Activated T-cell treated with anti-CD3 and anti-CD28 coated beads, Interleukin-2, amount 50 U/mL, for 24 hours (primary cell): ENCODE measurements around the gene ZNF555.
"Not testable (repeated sequence)": the region's sequence is repeated elsewhere in the genome, so short reads cannot be mapped to it uniquely, and the experiment has no call there.

Experiments used
- DNase-seq: peaks from one replicate; pipeline ENCODE4 v3.0.0-alpha.2; 2020
- H3K27ac Mint-ChIP-seq: 2 replicates; pipeline ENCODE4 v1.8.0; 2020; ENCODE audit warnings: mild to moderate bottlenecking, mixed read lengths
- H3K27me3 Mint-ChIP-seq: 2 replicates; pipeline ENCODE4 v1.8.0; 2020; ENCODE audit warnings: mixed read lengths
- H3K36me3 Mint-ChIP-seq: 2 replicates; pipeline ENCODE4 v1.8.0; 2020; ENCODE audit warnings: low read depth, mixed read lengths
- H3K4me1 Mint-ChIP-seq: 2 replicates; pipeline ENCODE4 v1.8.0; 2020; ENCODE audit warnings: low read depth, mixed read lengths
- H3K4me3 Mint-ChIP-seq: 2 replicates; pipeline ENCODE4 v1.8.0; 2020; ENCODE audit warnings: mild to moderate bottlenecking, moderate library complexity, mixed read lengths
- H3K9me3 Mint-ChIP-seq: 2 replicates; pipeline ENCODE4 v1.8.0; 2020; ENCODE audit warnings: mixed read lengths

Gene ZNF555

GRCh38 chr19:2812414-2813234 is 28.7 kb upstream of the ZNF555 start:
- H3K4me3 Mint-ChIP-seq = no peak overlapping the region
- no peaks in the 10 kb centered on the region for H3K27me3 Mint-ChIP-seq
- H3K27ac Mint-ChIP-seq = no peak overlapping the region
- no peak for DNase-seq
- peaks cover 5% of the 10 kb centered on the region for H3K4me1 Mint-ChIP-seq
- H3K9me3 Mint-ChIP-seq = no peaks in the 10 kb centered on the region
- H3K36me3 Mint-ChIP-seq = peaks cover 55% of the 10 kb centered on the region

GRCh38 chr19:2813235-2814160 is 27.8 kb upstream of the ZNF555 start:
- Mint-ChIP-seq H3K36me3 (peaks cover 49% of the 10 kb centered on the region), H3K27me3 (no peaks in the 10 kb centered on the region), H3K4me3 (no peak overlapping the region), H3K9me3 (no peaks in the 10 kb centered on the region), H3K4me1 (peaks cover 5% of the 10 kb centered on the region), H3K27ac (no peak overlapping the region)
- DNase-seq = no peak

DNA sequence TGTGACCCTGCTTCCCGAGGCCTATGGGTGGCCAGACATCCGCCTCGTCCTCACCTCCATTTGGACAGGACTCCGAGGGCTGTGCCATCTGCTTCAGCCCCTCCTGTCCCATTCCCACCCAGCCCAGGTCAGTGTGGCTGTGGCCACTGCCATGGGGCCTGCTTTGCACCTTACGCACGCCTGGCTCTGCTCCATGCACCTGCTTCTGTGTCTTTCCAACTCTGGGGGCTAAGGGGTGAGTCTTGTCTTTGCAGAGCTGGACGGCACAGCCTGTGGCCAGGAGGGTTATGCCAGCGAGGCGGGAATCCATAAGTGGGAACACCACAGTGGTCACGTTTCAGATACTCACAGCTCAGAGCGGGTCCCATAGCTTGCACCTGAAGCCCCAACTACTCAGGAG is 26.8 kb upstream of the ZNF555 start:
- DNase-seq = no peak
- no peaks in the 10 kb centered on the region for H3K27me3 Mint-ChIP-seq
- peaks cover 5% of the 10 kb centered on the region for H3K4me1 Mint-ChIP-seq
- H3K9me3 Mint-ChIP-seq = no peaks in the 10 kb centered on the region
- H3K36me3 Mint-ChIP-seq = peaks cover 40% of the 10 kb centered on the region
- H3K4me3 Mint-ChIP-seq = no peak overlapping the region
- H3K27ac Mint-ChIP-seq = no peak overlapping the region

- Mint-ChIP-seq H3K27me3 (no peaks in the 10 kb centered on the region), H3K27ac (no peak overlapping the region), H3K9me3 (no peaks in the 10 kb centered on the region), H3K4me1 (peaks cover 6% of the 10 kb centered on the region), H3K36me3 (peaks cover 32% of the 10 kb centered on the region), H3K4me3 (no peak overlapping the region)
- DNase-seq = no peak
Measured at GRCh38 chr19:2815191-2815614, 26.1 kb upstream of the ZNF555 start.

GRCh38 chr19:2815923-2816322 is 25.4 kb upstream of the ZNF555 start:
- DNase-seq = no peak
- Mint-ChIP-seq H3K4me1 (peaks cover 9% of the 10 kb centered on the region), H3K36me3 (peaks cover 29% of the 10 kb centered on the region), H3K4me3 (no peak overlapping the region), H3K27ac (no peak overlapping the region), H3K27me3 (no peaks in the 10 kb centered on the region), H3K9me3 (no peaks in the 10 kb centered on the region)

DNA sequence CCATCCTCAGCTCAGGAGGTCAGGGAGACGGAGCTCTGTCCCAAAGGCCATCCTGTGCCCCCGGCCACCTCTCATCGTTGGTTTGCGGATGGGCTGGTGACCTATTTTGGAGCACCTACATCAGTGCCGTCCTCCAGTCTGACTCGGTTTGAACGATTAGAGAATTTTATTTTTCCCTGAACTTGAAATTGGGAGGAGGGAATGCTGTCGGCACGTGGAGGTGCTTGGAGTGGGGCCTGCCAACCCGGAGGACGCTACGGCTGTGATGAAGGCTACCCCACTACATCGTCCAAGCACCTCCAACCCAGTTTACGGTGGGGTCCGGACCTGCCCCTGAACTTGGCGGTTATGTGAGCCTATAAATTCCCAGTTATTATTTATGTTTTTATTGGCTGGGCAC is 24.6 kb upstream of the ZNF555 start:
- peaks cover 10% of the 10 kb centered on the region for H3K4me1 Mint-ChIP-seq
- peaks cover 22% of the 10 kb centered on the region for H3K36me3 Mint-ChIP-seq
- no peak overlapping the region for H3K4me3 Mint-ChIP-seq
- H3K27me3 Mint-ChIP-seq = no peaks in the 10 kb centered on the region
- H3K9me3 Mint-ChIP-seq = no peaks in the 10 kb centered on the region
- DNase-seq = no peak
- H3K27ac Mint-ChIP-seq = no peak overlapping the region

DNA sequence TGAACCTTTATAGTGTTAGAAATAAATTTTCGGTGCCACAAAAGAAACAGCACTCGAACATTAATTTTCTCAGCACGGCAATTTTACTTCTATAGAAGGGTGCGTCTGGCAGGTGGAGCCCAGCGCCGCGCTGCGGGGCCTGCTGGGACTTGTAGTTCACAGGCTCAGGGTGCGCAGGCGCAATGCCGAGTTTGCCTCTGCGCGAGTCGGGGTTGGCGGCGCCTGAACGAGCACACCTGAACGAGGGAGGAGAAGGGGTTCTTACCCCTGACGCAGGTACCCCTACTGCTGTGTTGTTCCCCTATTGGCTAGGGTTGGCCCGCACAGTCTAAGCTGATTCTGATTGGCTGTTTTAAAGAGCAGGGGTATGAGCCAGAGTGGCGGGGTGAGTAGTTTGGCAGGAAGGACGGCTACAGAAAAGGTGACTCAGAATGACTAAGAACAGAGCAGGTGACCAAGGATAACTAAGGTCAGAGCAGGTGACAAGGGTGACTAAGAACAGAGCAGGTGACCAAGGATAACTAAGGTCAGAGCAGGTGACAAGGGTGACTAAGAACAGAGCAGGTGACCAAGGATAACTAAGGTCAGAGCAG is 23.9 kb upstream of the ZNF555 start:
- H3K9me3 Mint-ChIP-seq, H3K27me3 Mint-ChIP-seq, DNase-seq, H3K4me3 Mint-ChIP-seq: not testable (repeated sequence)
- Mint-ChIP-seq H3K36me3 (peaks cover 18% of the 10 kb centered on the region), H3K4me1 (peaks cover 10% of the 10 kb centered on the region), H3K27ac (peak overlapping the region; percentile 44)

DNA sequence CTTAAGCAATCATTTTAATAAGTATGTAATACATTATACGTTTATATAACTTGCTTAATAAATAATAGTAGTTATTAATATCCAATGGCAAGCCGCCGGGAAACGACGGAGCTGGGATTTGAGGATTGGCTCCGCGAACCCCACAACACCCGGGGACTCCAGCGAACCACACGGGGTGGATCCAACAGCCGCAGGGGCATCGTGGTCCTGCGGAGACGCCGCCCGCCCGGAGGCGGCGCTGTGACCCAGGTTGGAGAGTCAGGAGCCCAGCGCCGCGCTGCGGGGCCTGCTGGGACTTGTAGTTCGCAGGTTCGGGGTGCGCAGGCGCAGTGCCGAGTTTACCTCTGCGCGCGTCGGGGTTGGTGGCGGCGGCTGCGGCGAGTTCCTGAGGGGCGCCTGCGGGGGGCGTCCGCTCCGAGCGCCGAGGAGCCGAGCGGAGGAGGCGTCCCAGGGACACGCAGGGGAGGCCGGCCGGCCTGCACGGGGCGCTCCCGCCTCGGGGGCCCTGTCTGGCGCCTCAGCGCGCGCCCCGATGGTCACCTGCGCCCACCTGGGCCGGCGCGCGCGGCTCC is 21.6 kb upstream of the ZNF555 start, which contains the start of gene ZNF554:
ZNF554 (plus strand) TSS at position 329 of the 572 bp plus-strand sequence; CDS start at position 533, 204 bp downstream.
- peak; percentile 98 for DNase-seq
- H3K27me3 Mint-ChIP-seq = no peaks in the 10 kb centered on the region
- H3K4me1 Mint-ChIP-seq = peaks cover 10% of the 10 kb centered on the region
- no peaks in the 10 kb centered on the region for H3K9me3 Mint-ChIP-seq
- peak within 1 kb of the TSS; percentile 84 for H3K4me3 Mint-ChIP-seq
- H3K27ac Mint-ChIP-seq = peak within 1 kb of the TSS; percentile 52
- peaks cover 5% of the 10 kb centered on the region for H3K36me3 Mint-ChIP-seq

GRCh38 chr19:2820112-2820702 is 21.1 kb upstream of the ZNF555 start:
- Mint-ChIP-seq H3K9me3 (no peaks in the 10 kb centered on the region), H3K27ac (no peak overlapping the region), H3K36me3 (peaks cover 3% of the 10 kb centered on the region), H3K27me3 (no peaks in the 10 kb centered on the region), H3K4me3 (peak overlapping the region; percentile 84), H3K4me1 (peaks cover 10% of the 10 kb centered on the region)
- DNase-seq = no peak

- Mint-ChIP-seq H3K36me3 (peaks cover 11% of the 10 kb centered on the region), H3K4me1 (peaks cover 9% of the 10 kb centered on the region), H3K27me3 (no peaks in the 10 kb centered on the region), H3K4me3 (no peak overlapping the region), H3K27ac (no peak overlapping the region), H3K9me3 (peaks cover 3% of the 10 kb centered on the region)
- no peak for DNase-seq
Measured at GRCh38 chr19:2822846-2823245, 18.4 kb upstream of the ZNF555 start.

GRCh38 chr19:2823646-2824045 is 17.6 kb upstream of the ZNF555 start:
- no peak overlapping the region for H3K4me3 Mint-ChIP-seq

GRCh38 chr19:2824129-2824528 is 17.1 kb upstream of the ZNF555 start:
- Mint-ChIP-seq H3K36me3 (peaks cover 21% of the 10 kb centered on the region), H3K27me3 (no peaks in the 10 kb centered on the region), H3K4me3 (no peak overlapping the region), H3K27ac (no peak overlapping the region), H3K9me3 (peaks cover 9% of the 10 kb centered on the region), H3K4me1 (peaks cover 12% of the 10 kb centered on the region)
- no peak for DNase-seq

More at GRCh38 chr19:2823646-2824045, 17.6 kb upstream of the ZNF555 start:
- Mint-ChIP-seq H3K27ac (no peak overlapping the region), H3K36me3 (peaks cover 19% of the 10 kb centered on the region), H3K27me3 (no peaks in the 10 kb centered on the region), H3K4me1 (peaks cover 12% of the 10 kb centered on the region), H3K9me3 (peaks cover 7% of the 10 kb centered on the region)
- no peak for DNase-seq

DNA sequence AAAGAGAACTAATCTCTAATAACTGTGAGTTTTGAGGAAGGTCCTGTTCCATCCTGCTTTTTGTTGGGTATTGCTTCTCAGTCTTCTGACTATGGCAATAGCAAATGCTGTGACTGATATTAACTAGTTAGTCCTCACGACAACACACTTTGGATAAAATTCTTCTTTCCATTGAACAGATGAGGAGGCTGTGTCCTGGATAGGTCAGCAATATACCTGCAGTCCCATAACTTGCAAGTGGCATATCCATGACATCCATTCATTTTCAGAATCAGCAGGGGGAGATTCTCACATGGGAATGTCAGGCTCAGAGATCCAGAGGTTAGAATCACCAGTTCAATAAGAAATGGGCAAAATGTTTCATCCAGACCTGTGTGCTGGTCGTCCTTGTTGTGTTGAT is 14.3 kb upstream of the ZNF555 start:
- Mint-ChIP-seq H3K9me3 (peaks cover 18% of the 10 kb centered on the region), H3K27ac (no peak overlapping the region), H3K27me3 (no peaks in the 10 kb centered on the region), H3K4me1 (peaks cover 6% of the 10 kb centered on the region), H3K36me3 (peaks cover 39% of the 10 kb centered on the region), H3K4me3 (no peak overlapping the region)
- no peak for DNase-seq
